ENCODE data around the gene AFF3.

The AFF3 gene

DNA sequence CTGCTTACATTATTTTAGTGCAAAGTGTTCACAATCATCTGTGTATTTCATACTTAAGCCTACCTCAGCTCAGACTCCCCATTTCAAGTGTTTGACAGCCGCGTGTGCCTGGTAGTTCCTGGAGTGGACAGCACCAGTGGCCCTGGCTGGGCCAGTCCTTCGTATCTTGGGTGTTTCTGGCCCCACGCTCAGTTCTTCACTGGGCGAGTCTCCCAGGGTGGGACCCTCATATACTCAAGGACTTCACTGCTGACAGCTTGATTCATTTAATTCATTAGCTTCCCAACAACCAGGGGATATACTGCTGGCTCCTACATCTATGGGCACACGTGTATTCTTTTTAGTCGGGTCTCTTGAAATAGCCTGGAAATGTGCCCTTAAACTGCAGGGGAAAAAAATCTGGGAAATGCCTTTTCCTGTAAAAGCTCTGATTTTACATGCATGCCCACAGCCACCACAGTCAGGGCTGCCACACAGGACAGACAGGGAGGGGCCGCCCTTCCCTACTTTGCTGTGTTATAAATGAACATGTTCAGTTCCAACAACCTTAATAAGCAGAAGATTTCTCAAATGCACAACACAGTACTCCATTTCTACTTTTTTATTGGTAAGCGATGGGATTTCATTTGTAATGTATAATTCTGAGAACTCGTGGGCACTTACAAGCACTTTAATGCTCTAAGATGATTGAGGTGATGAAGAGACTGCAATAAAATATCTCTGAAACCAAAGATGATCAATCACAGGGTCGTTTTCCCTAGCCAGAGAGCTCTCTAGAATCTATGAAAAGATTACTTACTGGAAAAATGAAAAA lies 447.1 kb downstream of the AFF3 start:
- TF ChIP-seq, protein P1, sequence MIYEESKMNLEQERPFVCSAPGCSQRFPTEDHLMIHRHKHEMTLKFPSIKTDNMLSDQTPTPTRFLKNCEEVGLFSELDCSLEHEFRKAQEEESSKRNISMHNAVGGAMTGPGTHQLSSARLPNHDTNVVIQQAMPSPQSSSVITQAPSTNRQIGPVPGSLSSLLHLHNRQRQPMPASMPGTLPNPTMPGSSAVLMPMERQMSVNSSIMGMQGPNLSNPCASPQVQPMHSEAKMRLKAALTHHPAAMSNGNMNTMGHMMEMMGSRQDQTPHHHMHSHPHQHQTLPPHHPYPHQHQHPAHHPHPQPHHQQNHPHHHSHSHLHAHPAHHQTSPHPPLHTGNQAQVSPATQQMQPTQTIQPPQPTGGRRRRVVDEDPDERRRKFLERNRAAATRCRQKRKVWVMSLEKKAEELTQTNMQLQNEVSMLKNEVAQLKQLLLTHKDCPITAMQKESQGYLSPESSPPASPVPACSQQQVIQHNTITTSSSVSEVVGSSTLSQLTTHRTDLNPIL (CRISPR knock-in tag; IDR thresholded peaks at IDR 0.05; ENCODE audit: low read depth) = no peak
- TF ChIP-seq TCF4 (CRISPR knock-in tag; IDR thresholded peaks at IDR 0.05; ENCODE audit: borderline replicate concordance) (no peak), ZNF8 (CRISPR knock-in tag; IDR thresholded peaks at IDR 0.05) (no peak), BACH2 (CRISPR knock-in tag; IDR thresholded peaks at IDR 0.05; ENCODE audit: borderline replicate concordance) (no peak), ZNF565 (CRISPR knock-in tag; conservative IDR thresholded peaks at IDR 0.05; ENCODE audit: low read depth) (no peak), ESRRG (CRISPR knock-in tag; IDR thresholded peaks at IDR 0.05) (no peak), TOX (CRISPR knock-in tag; IDR thresholded peaks at IDR 0.05; ENCODE audit: borderline replicate concordance) (no peak), GLIS3 (CRISPR knock-in tag; IDR thresholded peaks at IDR 0.05) (no peak)
- TF ChIP-seq, protein P2, sequence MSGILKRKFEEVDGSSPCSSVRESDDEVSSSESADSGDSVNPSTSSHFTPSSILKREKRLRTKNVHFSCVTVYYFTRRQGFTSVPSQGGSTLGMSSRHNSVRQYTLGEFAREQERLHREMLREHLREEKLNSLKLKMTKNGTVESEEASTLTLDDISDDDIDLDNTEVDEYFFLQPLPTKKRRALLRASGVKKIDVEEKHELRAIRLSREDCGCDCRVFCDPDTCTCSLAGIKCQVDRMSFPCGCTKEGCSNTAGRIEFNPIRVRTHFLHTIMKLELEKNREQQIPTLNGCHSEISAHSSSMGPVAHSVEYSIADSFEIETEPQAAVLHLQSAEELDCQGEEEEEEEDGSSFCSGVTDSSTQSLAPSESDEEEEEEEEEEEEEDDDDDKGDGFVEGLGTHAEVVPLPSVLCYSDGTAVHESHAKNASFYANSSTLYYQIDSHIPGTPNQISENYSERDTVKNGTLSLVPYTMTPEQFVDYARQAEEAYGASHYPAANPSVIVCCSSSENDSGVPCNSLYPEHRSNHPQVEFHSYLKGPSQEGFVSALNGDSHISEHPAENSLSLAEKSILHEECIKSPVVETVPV (CRISPR knock-in tag; IDR thresholded peaks at IDR 0.05) = no peak
- no peak for ATAC-seq

DNA sequence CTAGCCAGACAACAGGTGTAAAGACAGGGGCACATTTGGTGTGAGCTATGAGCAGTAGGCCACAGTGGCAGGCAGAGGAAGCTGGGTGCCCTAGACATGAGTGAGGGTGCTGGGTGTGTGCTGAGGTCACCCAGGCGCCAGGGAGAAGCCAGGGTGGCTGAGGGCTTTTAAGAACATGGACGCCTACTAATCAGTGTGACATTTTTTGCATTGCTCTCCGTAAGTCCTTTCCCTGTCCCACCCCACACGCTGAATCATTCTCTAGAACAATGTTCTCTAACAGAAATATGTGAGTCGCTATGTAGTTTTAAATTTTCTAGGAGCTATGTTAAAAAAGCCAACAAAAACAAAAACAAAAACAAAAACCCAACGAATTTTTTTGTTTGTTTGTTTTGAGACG lies 448.1 kb downstream of the AFF3 start:
- TF ChIP-seq ZFP30 (CRISPR knock-in tag; IDR thresholded peaks at IDR 0.05) = no peak
- TF ChIP-seq, protein P3, sequence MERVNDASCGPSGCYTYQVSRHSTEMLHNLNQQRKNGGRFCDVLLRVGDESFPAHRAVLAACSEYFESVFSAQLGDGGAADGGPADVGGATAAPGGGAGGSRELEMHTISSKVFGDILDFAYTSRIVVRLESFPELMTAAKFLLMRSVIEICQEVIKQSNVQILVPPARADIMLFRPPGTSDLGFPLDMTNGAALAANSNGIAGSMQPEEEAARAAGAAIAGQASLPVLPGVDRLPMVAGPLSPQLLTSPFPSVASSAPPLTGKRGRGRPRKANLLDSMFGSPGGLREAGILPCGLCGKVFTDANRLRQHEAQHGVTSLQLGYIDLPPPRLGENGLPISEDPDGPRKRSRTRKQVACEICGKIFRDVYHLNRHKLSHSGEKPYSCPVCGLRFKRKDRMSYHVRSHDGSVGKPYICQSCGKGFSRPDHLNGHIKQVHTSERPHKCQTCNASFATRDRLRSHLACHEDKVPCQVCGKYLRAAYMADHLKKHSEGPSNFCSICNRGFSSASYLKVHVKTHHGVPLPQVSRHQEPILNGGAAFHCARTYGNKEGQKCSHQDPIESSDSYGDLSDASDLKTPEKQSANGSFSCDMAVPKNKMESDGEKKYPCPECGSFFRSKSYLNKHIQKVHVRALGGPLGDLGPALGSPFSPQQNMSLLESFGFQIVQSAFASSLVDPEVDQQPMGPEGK (CRISPR knock-in tag; IDR thresholded peaks at IDR 0.05; ENCODE audit: borderline replicate concordance) = no peak
- TF ChIP-seq ESRRG (CRISPR knock-in tag; IDR thresholded peaks at IDR 0.05) = no peak
- no peak for TF ChIP-seq ZC3H10 (CRISPR knock-in tag; IDR thresholded peaks at IDR 0.05)
- TF ChIP-seq PPARA (CRISPR knock-in tag; IDR thresholded peaks at IDR 0.05; ENCODE audit: borderline replicate concordance) = no peak
- TF ChIP-seq TCF4 (CRISPR knock-in tag; IDR thresholded peaks at IDR 0.05; ENCODE audit: borderline replicate concordance) = no peak
- TF ChIP-seq, protein P1 (CRISPR knock-in tag; IDR thresholded peaks at IDR 0.05; ENCODE audit: low read depth) = no peak
- no peak for TF ChIP-seq OSR1 (CRISPR knock-in tag; IDR thresholded peaks at IDR 0.05)
- no peak for TF ChIP-seq ZFP3 (CRISPR knock-in tag; IDR thresholded peaks at IDR 0.05)
- no peak for TF ChIP-seq SNAI2 (CRISPR knock-in tag; IDR thresholded peaks at IDR 0.05)
- no peak for TF ChIP-seq GLIS3 (CRISPR knock-in tag; IDR thresholded peaks at IDR 0.05)
- no peak for TF ChIP-seq BACH2 (CRISPR knock-in tag; IDR thresholded peaks at IDR 0.05; ENCODE audit: borderline replicate concordance)
- no peak for TF ChIP-seq ARNTL (CRISPR knock-in tag; IDR thresholded peaks at IDR 0.05; ENCODE audit: borderline replicate concordance, low read depth)
- no peak for ATAC-seq

DNA sequence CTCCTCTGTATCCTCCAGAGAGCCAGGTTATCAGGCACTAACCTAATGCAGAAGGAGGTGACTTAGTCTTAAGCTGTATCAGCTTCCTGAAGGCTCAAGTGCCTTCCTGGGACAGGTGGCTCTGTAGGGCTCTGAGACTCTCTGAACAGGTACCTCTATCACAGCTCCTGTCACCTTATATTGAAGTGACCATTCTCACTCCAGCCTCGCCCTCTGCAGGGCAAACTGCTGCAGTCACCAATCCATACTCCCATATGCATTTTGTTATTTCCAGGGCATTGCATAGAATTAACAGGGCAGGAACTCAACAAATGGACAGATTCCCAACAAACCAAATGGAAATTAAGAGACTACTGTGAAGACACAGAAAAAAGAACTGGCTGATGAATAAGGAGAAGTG lies 449.6 kb downstream of the AFF3 start:
- ATAC-seq = no peak
- TF ChIP-seq, protein P4, sequence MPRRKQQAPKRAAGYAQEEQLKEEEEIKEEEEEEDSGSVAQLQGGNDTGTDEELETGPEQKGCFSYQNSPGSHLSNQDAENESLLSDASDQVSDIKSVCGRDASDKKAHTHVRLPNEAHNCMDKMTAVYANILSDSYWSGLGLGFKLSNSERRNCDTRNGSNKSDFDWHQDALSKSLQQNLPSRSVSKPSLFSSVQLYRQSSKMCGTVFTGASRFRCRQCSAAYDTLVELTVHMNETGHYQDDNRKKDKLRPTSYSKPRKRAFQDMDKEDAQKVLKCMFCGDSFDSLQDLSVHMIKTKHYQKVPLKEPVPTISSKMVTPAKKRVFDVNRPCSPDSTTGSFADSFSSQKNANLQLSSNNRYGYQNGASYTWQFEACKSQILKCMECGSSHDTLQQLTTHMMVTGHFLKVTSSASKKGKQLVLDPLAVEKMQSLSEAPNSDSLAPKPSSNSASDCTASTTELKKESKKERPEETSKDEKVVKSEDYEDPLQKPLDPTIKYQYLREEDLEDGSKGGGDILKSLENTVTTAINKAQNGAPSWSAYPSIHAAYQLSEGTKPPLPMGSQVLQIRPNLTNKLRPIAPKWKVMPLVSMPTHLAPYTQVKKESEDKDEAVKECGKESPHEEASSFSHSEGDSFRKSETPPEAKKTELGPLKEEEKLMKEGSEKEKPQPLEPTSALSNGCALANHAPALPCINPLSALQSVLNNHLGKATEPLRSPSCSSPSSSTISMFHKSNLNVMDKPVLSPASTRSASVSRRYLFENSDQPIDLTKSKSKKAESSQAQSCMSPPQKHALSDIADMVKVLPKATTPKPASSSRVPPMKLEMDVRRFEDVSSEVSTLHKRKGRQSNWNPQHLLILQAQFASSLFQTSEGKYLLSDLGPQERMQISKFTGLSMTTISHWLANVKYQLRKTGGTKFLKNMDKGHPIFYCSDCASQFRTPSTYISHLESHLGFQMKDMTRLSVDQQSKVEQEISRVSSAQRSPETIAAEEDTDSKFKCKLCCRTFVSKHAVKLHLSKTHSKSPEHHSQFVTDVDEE (CRISPR knock-in tag; IDR thresholded peaks at IDR 0.05) = no peak
- no peak for TF ChIP-seq TCF4 (CRISPR knock-in tag; IDR thresholded peaks at IDR 0.05; ENCODE audit: borderline replicate concordance)
- no peak for TF ChIP-seq ZFP30 (CRISPR knock-in tag; IDR thresholded peaks at IDR 0.05)
- no peak for TF ChIP-seq ZNF565 (CRISPR knock-in tag; conservative IDR thresholded peaks at IDR 0.05; ENCODE audit: low read depth)
- TF ChIP-seq, protein P1 (CRISPR knock-in tag; IDR thresholded peaks at IDR 0.05; ENCODE audit: low read depth) = no peak
- TF ChIP-seq ISL1 (CRISPR knock-in tag; IDR thresholded peaks at IDR 0.05) = no peak
- no peak for TF ChIP-seq CSDC2 (CRISPR knock-in tag; IDR thresholded peaks at IDR 0.05)
- TF ChIP-seq PPARA (CRISPR knock-in tag; IDR thresholded peaks at IDR 0.05; ENCODE audit: borderline replicate concordance) = no peak
- TF ChIP-seq, protein P3 (CRISPR knock-in tag; IDR thresholded peaks at IDR 0.05; ENCODE audit: borderline replicate concordance) = no peak
- no peak for TF ChIP-seq ESRRG (CRISPR knock-in tag; IDR thresholded peaks at IDR 0.05)
- no peak for TF ChIP-seq GLIS3 (CRISPR knock-in tag; IDR thresholded peaks at IDR 0.05)
- no peak for TF ChIP-seq ZNF8 (CRISPR knock-in tag; IDR thresholded peaks at IDR 0.05)
- TF ChIP-seq ZFP3 (CRISPR knock-in tag; IDR thresholded peaks at IDR 0.05) = no peak
- no peak for TF ChIP-seq TOX (CRISPR knock-in tag; IDR thresholded peaks at IDR 0.05; ENCODE audit: borderline replicate concordance)
- TF ChIP-seq, protein P2 (CRISPR knock-in tag; IDR thresholded peaks at IDR 0.05) = no peak

Data from SK-N-SH treated with all-trans-retinoic acid at 6 μM for 48 hours (cell line).